ENCODE results near the gene IL4. TPM values are rescaled to one million over a fixed set of nuclear protein-coding genes. Genes with fewer than 3 reads are reported as not detected.

IL4 gene
- total RNA-seq, 4 donors from 2014 or later: not detected

DNA sequence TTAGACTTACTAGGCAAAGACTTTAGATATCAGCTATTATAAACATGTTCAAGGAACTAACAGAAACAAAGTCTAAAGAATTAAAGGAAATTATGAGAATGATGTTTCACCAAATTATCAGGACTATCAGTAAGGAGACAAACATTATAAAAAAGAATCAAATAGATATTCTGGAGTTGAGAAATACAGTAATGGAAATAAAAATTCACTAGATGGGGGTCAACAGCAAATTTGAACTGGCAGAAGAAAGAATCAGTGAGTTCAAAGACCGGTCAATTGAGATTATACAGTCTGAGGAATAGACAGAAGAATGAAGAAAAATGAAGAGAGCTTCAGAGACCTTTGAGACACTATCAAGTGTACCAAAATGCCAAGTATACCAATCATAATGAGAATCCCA lies 25.4 kb upstream of the IL4 start:
- ATAC-seq (ENCODE audit: low FRiP score) (no peak), DNase-seq (ENCODE audit: low spot score) (no peak)
- TF ChIP-seq, protein P1, sequence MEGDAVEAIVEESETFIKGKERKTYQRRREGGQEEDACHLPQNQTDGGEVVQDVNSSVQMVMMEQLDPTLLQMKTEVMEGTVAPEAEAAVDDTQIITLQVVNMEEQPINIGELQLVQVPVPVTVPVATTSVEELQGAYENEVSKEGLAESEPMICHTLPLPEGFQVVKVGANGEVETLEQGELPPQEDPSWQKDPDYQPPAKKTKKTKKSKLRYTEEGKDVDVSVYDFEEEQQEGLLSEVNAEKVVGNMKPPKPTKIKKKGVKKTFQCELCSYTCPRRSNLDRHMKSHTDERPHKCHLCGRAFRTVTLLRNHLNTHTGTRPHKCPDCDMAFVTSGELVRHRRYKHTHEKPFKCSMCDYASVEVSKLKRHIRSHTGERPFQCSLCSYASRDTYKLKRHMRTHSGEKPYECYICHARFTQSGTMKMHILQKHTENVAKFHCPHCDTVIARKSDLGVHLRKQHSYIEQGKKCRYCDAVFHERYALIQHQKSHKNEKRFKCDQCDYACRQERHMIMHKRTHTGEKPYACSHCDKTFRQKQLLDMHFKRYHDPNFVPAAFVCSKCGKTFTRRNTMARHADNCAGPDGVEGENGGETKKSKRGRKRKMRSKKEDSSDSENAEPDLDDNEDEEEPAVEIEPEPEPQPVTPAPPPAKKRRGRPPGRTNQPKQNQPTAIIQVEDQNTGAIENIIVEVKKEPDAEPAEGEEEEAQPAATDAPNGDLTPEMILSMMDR (IDR thresholded peaks at IDR 0.05): no peak

DNA sequence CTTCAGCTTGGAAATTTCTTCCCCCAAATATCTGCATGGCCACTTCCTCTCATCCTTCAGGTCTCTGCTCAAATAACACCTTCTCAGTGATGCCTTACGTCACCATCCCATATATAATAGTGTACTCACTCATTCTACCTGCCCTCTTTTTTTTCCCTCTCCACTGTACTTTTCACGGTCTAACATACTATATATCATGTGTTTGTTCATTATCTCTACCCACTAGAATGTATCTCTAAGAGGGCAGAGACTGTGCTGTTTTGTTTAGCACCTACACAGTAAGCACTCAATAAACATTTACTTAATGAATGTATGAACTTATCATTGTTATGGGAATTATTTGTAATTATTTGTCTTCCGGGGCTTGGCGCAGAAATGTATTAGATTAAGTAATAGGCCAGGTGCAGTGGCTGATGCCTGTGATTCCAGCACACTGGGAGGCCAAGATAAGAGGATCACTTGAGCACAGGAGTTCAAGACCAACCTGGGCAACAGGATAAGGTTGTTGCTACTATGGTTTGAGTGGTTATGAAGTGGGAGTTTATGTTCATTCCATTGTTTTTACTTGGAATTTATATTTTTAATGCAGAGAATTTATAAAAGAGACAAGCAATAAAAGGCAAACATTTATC lies 21.8 kb upstream of the IL4 start:
- no peak for ATAC-seq (ENCODE audit: low FRiP score)
- TF ChIP-seq, protein P1 (IDR thresholded peaks at IDR 0.05): no peak
- no peak for DNase-seq (ENCODE audit: low spot score)

DNA sequence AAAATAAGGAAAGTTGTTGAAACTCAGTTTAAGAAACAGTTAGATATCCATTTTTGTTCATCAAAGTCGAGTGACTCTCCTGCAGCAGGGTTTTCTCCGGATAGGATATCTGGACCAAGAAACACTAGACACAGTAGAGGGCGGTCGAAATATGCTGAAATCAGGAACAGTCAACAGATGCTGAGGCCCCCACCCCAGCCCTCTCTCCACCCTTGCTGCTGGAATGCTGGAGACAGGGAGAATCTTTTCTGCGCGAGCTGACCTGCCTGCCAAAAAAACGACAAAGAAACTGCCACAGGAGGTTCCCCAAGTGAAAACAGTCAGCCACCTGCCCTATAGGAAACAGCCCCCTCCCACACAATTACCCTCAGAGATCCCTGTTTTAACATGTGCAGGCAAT lies 20.1 kb upstream of the IL4 start:
- TF ChIP-seq, protein P1 (IDR thresholded peaks at IDR 0.05): no peak
- ATAC-seq (ENCODE audit: low FRiP score) (no peak), DNase-seq (ENCODE audit: low spot score) (no peak)

DNA sequence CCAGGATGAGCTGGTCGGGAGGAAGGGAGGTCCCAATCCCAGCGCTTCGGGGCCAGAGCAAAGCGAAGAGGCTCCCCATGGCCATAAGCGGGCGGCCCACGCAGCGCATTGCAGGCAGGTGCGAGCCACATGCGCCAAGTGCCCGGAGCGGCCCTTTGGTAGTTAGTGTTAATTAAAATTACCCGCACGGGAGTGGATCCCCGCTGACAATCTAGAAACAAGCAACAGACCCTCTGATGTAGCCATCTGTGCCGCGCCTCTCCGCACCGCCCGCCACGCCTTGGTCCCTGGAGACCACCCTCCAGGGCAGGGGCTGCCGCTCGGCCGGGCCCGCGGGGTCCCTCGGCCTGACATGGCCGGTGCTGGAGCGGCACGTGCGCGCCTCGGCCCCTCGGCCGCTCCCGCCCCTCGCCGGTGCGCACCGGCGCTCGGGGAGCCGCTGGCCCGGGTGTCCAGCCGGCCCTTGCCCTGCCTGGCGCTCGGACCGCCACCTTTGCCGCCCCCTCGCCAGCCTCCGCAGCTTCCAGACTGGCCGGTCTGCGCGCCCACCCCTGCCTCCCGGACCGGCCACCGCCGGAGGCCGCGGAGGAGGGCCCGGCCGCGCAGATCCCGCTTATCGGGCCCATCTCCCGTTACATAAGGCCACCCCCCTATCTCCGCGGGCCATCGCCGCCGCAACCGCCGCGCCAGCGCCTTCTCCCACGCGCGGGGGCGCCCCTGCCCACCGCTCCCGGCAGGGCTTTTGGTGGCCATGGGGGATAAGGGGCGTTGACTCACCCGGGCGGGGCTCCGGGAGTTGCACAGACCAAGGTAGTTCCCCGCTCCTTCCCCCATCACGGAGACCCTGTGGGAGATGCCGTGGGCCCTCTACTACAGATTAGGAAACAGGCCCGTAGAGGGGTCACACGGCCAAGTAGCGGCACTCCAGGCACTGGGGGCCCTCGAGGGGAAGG lies 17.7 kb upstream of the IL4 start:
- no peak for DNase-seq (ENCODE audit: low spot score)
- peak; percentile 53 for ATAC-seq (ENCODE audit: low FRiP score)
- TF ChIP-seq, protein P1 (IDR thresholded peaks at IDR 0.05): no peak

DNA sequence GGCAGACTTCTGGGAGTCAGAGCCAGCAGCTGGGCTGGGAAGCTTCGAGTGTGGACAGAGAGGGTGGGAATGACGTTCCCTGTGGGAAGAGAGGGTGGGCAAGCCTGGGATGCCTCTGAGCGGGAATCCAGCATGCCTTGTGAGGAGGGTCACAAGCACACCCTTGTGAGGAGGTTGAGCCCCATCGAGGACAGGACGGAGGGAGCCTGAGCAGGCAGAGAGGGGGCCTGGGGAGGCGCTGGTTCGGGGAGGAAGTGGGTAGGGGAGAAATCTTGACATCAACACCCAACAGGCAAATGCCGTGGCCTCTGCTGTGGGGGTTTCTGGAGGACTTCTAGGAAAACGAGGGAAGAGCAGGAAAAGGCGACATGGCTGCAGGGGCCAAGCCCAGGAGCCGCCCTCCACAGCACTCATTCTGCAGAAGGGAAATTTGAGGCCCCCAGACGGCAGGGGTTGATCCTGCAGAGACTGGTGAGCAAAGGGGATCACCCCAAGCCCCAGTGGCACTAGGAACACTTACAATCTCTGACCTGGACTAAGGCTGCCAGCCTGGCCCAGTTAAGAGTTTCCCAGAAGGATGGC lies 16.9 kb upstream of the IL4 start:
- TF ChIP-seq, protein P1 (IDR thresholded peaks at IDR 0.05): no peak
- ATAC-seq (ENCODE audit: low FRiP score): peak; percentile 6
- DNase-seq (ENCODE audit: low spot score): no peak

DNA sequence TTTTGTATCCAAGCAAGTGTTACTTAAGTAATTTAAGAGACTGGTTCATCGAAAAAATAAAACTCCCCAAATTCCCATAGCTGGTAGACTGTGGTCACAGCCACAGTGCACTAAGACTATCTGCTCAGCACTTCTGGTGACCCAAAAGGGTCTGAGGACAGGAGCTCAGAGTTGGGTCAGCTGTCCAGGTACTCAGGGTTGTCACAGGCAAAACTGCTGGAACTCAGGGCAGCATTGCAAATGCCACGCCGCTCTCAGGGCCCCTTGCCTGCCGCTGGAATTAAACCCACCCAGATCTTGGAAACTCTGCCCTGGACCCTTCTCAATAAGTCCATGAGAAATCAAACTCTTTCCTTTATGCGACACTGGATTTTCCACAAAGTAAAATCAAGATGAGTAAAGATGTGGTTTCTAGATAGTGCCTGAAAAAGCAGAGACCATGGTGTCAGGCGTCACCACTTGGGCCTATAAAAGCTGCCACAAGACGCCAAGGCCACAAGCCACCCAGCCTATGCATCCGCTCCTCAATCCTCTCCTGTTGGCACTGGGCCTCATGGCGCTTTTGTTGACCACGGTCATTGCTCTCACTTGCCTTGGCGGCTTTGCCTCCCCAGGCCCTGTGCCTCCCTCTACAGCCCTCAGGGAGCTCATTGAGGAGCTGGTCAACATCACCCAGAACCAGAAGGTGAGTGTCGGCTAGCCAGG lies 16.0 kb upstream of the IL4 start, which contains the start of gene IL13:
Gene IL13, plus strand, starts transcription at position 498 of the 705 bp plus-strand sequence. Its CDS starts 14 bp downstream, at position 512.
- no peak for ATAC-seq (ENCODE audit: low FRiP score)
- TF ChIP-seq, protein P1 (IDR thresholded peaks at IDR 0.05): no peak
- DNase-seq (ENCODE audit: low spot score): no peak
